ENCODE measurements around the gene TADA2A. TPM values are rescaled to one million over a fixed set of nuclear protein-coding genes. Genes with fewer than 3 reads are reported as not detected.

Gene TADA2A
- 10.8 and 10.9 TPM in 2 replicates for total RNA-seq (2014; rRNA removed; shearing (Covaris generic))

- peak; percentile 81 for DNase-seq (ENCODE audit: low read depth)
Observed at GRCh38 chr17:37406635-37407461, at the start of gene TADA2A, which contains the start of gene ACACA. TADA2A (plus strand) TSS chr17:37406886; CDS start chr17:37411366, 4,480 bp downstream. ACACA (minus strand) TSS chr17:37406836; CDS start chr17:37406299, 537 bp downstream.

GRCh38 chr17:37358098-37358829 lies 48.4 kb upstream of the TADA2A start:
- peak; percentile 61 for DNase-seq (ENCODE audit: low read depth)

- peak; percentile 91 for DNase-seq (ENCODE audit: low read depth)
Observed at GRCh38 chr17:37358830-37359681, 47.6 kb upstream of the TADA2A start.

GRCh38 chr17:37359682-37360188 lies 47.0 kb upstream of the TADA2A start:
- DNase-seq (ENCODE audit: low read depth), result no peak

- no peak for DNase-seq (ENCODE audit: low read depth)
Observed at GRCh38 chr17:37360632-37361031, 46.1 kb upstream of the TADA2A start.

GRCh38 chr17:37361543-37361942 lies 45.1 kb upstream of the TADA2A start:
- no peak for DNase-seq (ENCODE audit: low read depth)

- DNase-seq (ENCODE audit: low read depth), result no peak
Observed at GRCh38 chr17:37365589-37365988, 41.1 kb upstream of the TADA2A start.

- no peak for DNase-seq (ENCODE audit: low read depth)
Observed at GRCh38 chr17:37368577-37368976, 38.1 kb upstream of the TADA2A start.

GRCh38 chr17:37373530-37374159 lies 33.0 kb upstream of the TADA2A start:
- peak; percentile 72 for DNase-seq (ENCODE audit: low read depth)

- no peak for DNase-seq (ENCODE audit: low read depth)
Observed at GRCh38 chr17:37375706-37376105, 31.0 kb upstream of the TADA2A start, which contains the start of gene C17orf78. C17orf78 (plus strand) TSS chr17:37375985; CDS start chr17:37376093, 108 bp downstream.

GRCh38 chr17:37382056-37382455 lies 24.6 kb upstream of the TADA2A start:
- DNase-seq (ENCODE audit: low read depth), result no peak

GRCh38 chr17:37384560-37385149 lies 22.0 kb upstream of the TADA2A start:
- DNase-seq (ENCODE audit: low read depth), result no peak

GRCh38 chr17:37385474-37385990 lies 21.2 kb upstream of the TADA2A start:
- no peak for DNase-seq (ENCODE audit: low read depth)

- DNase-seq (ENCODE audit: low read depth), result no peak
Observed at GRCh38 chr17:37386462-37386861, 20.2 kb upstream of the TADA2A start.

GRCh38 chr17:37388266-37388665 lies 18.4 kb upstream of the TADA2A start:
- peak; percentile 35 for DNase-seq (ENCODE audit: low read depth)

- no peak for DNase-seq (ENCODE audit: low read depth)
Observed at GRCh38 chr17:37389160-37389559, 17.5 kb upstream of the TADA2A start.

GRCh38 chr17:37391146-37391545 lies 15.5 kb upstream of the TADA2A start:
- DNase-seq (ENCODE audit: low read depth), result no peak

GRCh38 chr17:37392024-37392590 lies 14.6 kb upstream of the TADA2A start:
- DNase-seq (ENCODE audit: low read depth), result peak; percentile 50

GRCh38 chr17:37393352-37393751 lies 13.3 kb upstream of the TADA2A start:
- DNase-seq (ENCODE audit: low read depth), result no peak

GRCh38 chr17:37399265-37399803 lies 7.4 kb upstream of the TADA2A start:
- DNase-seq (ENCODE audit: low read depth), result peak; percentile 8
